WI38 (cell line): ENCODE results near the gene ARHGEF2.

Experiments
- H3K4me3 ChIP-seq: 2 replicates; pipeline ENCODE4 v1.5.1; 2011; ENCODE audit warnings: low read depth, mild to moderate bottlenecking, control low read depth, low read length
- TF ChIP-seq, protein P1 (sequence below): IDR thresholded peaks from 2 replicates; pipeline ENCODE4 v1.5.1; 2012; ENCODE audit warnings: low read depth, mild to moderate bottlenecking, control low read depth, low read length

The ARHGEF2 gene

DNA sequence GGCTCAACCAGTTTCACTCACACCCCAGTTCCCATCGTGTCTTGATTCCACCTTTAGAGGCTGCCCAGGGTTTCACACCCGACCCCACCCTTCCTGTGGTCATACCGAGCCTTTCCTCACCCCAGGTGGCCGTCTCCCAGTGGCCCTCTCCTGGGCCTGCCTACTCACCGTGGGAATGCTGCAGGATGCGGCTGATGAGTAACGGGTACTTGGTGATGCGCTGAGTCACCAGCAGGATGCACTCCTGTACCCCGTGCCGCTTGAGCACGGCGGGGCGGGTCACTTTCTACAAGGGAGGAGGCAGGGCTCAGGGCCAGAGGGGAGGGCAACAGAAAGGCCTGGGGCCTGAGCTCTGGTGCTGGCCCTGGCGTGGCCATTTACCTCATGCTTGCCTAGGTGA lies 16.4 kb downstream of the ARHGEF2 start:
- no peak overlapping the region for H3K4me3 ChIP-seq
- TF ChIP-seq, protein P1, sequence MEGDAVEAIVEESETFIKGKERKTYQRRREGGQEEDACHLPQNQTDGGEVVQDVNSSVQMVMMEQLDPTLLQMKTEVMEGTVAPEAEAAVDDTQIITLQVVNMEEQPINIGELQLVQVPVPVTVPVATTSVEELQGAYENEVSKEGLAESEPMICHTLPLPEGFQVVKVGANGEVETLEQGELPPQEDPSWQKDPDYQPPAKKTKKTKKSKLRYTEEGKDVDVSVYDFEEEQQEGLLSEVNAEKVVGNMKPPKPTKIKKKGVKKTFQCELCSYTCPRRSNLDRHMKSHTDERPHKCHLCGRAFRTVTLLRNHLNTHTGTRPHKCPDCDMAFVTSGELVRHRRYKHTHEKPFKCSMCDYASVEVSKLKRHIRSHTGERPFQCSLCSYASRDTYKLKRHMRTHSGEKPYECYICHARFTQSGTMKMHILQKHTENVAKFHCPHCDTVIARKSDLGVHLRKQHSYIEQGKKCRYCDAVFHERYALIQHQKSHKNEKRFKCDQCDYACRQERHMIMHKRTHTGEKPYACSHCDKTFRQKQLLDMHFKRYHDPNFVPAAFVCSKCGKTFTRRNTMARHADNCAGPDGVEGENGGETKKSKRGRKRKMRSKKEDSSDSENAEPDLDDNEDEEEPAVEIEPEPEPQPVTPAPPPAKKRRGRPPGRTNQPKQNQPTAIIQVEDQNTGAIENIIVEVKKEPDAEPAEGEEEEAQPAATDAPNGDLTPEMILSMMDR = peak; percentile 61

DNA sequence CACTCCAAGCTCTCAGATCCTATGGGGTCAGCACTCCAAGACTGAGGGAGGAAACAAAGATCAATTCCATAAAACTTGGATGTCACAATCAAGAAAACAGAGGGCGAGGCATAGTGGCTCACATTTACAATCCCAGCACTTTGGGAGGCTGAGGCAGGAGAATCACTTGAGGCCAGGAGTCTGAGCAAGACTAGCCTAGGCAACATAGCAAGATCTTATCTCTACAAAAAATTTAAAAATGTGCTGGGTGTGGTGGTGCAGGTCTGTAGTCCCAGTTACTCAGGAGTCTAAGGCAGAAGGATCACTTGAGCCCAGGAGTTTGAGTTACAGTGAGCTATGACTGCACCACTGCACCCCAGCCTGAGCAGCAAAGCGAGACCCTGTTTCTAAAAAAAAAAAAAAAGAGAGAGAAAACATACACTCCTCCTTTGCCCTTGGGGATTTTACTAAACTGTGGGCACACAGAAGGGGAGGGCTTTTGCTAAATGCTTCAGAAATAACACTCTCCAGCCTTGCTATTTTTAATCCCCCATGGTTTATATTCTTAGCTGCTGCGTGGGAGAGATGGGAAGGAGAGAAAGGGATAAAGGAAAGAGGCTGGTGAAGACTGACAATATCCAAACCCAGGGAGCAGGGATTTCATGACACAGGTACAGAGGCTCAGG lies 18.1 kb downstream of the ARHGEF2 start:
- no peak overlapping the region for H3K4me3 ChIP-seq
- TF ChIP-seq, protein P1 = no peak

DNA sequence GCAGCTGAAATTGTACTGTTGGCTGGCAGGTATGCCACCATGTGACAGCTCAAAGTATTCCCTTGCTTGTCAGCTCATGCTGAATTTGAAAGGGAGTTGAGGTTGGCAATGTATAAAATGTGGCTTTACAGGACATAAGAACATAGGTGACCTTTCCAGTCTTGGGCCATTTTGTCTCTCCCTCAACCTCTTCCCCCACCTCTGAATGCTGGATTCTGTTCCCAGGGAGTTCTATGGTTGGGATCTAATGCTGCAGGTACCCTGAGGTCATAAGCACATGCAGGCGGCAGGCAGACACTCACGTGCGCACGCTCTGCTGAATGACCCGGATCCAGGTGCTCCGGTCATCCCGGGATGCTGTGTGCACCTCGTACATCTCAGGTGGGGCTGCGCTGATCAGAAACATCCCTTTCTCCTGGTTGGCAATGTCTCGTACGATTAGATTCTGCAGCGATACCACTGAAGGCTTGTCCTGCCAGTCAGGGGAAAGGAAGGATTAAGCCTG lies 20.9 kb downstream of the ARHGEF2 start:
- no peak overlapping the region for H3K4me3 ChIP-seq
- TF ChIP-seq, protein P1 = no peak

DNA sequence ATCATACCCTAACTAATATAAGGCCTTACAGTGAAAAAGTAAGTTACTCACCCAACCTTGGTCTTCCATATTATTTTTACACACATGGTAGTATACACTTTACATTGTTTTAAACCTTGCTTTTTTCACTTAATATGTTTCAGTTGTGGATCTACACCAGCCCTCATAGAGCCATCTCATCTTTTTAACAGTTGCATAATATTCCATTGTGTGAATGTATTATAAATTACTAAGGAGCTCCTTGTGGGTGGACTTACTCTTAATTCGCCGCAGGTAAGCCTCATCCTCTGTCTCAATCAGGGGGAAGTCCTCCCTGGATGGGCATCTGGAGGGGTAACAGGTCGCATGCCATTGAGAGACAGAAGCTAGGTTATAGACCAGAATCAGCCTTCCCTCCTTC lies 23.7 kb downstream of the ARHGEF2 start:
- no peak overlapping the region for H3K4me3 ChIP-seq
- TF ChIP-seq, protein P1 = no peak

DNA sequence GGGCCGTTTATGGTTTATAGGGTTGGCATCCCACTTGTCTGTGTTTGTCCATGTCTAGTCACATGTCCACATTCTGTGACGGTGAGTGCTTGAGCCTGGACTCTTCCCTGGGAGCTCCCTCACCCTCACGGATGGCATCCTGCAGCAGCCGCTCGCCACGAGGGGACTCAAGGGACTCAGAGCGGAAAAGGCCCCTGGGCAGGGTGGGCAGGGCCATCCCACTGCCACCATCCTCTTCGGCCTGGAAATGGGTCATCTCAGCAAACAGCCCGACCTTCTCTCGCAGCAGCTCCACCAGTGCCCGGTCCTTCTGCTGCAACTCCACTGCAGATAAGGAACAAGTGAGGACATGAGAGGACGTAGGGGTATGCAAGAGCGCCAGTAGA lies 25.8 kb downstream of the ARHGEF2 start:
- no peak overlapping the region for H3K4me3 ChIP-seq
- TF ChIP-seq, protein P1 = no peak

DNA sequence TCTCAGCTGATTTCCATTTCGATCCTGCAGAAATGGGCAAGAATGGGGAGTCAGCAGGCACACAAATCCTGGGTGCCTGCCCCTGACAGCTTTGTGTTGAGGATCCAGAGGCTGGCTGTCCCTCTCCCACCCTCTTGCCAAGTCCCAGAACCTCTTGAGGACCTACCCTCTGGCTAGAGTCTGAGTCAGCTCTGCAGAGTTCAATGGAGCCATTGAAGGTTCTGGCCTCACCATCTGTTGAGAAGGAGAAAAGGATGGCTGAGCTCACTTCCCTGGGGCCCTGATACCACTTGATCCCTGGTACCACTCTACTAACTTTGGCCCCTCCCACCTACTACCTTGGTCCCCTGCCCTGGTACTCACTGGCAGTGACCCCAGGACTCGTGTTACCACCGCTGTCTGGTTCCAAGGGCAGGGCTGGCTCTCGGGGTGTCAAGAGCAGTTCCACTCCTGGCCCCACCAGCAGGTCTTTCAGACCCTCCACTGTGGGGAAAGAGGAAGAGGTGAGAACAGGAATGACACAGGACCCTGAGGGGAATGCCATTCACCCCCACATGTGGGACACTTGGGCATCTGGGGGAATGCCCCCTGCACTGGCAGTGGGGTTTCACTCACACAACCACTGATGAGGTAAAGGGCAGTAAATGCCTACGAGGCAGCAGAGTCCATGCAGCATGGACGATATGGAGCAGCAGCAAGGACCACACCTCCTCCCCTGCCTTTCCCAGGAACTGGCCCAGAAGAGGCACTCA lies 26.4 kb downstream of the ARHGEF2 start:
- H3K4me3 ChIP-seq = no peak overlapping the region
- TF ChIP-seq, protein P1 = no peak

DNA sequence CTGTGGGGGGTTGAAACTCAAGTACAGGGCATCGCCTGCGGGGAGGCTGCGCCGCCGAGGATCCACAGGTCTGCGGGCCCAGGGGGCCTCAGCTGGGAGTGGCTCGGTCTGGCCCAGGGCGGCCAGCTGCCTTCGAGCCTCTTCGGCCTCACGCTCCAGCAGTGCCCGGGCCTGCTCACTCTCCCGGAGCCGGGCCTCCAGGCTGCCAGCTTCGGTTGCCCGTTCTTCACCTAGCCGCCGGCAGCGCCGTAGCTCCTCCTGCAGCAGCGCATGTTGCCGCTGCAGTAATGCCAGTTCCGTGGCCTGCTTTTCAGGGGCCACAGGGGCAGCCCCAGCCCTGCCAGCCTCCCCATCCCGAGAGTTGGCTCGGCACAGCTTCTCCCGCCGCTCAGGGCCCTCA lies 27.5 kb downstream of the ARHGEF2 start:
- TF ChIP-seq, protein P1 = no peak

More for the DNA sequence above, 27.5 kb downstream of the ARHGEF2 start:
- no peak overlapping the region for H3K4me3 ChIP-seq
